ENCODE measurements around the gene LRMDA.

LRMDA gene

DNA sequence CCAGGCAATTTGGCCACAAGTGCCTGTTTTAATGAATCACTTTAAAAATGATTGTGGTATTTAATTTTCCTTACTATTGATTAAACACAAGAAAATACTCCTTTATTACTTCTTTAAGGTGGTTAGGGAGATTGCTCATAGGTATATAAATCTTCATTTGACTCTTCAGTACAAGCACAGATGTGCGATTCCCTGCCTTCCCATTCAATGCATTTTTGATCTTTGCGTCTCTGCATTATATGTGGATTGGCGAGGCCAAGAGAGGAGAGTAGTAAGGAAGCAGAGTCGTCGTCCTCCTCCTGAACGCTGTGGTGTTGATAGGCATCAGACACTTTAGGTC lies 683.7 kb downstream of the LRMDA start:
- Histone ChIP-seq H3K9me3 (ENCODE audit: insufficient read depth, low read depth, low read length) (no peaks in the 10 kb centered on the region), H3K4me1 (ENCODE audit: insufficient read depth, low read length) (peaks cover 15% of the 10 kb centered on the region), H3K27me3 (ENCODE audit: insufficient read depth, low read length) (no peaks in the 10 kb centered on the region), H3K4me3 (ENCODE audit: low read length) (no peak overlapping the region), H3K27ac (ENCODE audit: low read depth, low read length) (no peak overlapping the region), H3K9ac (ENCODE audit: low read depth, low read length) (no peak overlapping the region), H3K36me3 (ENCODE audit: insufficient read depth, low read length) (no peaks in the 10 kb centered on the region)
- 89% methylated on average over 6 of the region's 6 CpGs for WGBS

DNA sequence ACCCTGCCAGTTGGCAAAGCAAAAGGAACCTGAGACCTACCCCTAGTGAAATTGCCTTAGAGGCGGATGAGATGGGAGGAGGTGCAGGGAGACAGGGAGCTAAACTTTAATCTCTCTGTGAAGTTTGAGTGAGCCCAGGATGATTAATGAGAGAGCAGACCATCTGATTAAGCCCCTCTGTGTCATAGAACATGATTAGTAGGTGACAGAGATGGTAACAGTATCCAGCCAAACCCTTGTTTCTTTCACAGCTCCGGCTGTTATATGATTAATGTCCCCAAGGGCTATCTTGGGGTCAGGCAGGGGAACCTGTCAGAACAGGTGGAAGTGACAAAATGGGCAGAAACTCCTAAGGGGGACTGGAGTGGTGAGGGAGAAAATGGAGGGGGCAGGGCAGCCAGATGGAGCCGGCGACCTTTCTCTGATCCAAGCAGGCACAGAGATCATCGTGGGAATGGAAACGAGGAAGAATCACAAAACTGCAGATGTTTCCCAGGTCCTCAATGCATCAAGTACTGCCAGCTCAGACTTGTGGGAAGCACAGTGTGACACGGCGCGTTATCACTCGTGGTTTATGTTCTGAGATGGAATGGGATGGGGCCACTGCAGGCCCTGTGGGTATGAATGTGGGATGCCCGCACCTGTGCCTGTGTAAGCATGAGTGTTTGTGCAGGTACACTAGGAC lies 684.2 kb downstream of the LRMDA start:
- Histone ChIP-seq H3K4me1 (ENCODE audit: insufficient read depth, low read length) (peaks cover 15% of the 10 kb centered on the region), H3K9ac (ENCODE audit: low read depth, low read length) (no peak overlapping the region), H3K27ac (ENCODE audit: low read depth, low read length) (no peak overlapping the region), H3K4me3 (ENCODE audit: low read length) (no peak overlapping the region), H3K36me3 (ENCODE audit: insufficient read depth, low read length) (no peaks in the 10 kb centered on the region), H3K9me3 (ENCODE audit: insufficient read depth, low read depth, low read length) (no peaks in the 10 kb centered on the region), H3K27me3 (ENCODE audit: insufficient read depth, low read length) (no peaks in the 10 kb centered on the region)
- 90% methylated on average over 11 of the region's 11 CpGs for WGBS

DNA sequence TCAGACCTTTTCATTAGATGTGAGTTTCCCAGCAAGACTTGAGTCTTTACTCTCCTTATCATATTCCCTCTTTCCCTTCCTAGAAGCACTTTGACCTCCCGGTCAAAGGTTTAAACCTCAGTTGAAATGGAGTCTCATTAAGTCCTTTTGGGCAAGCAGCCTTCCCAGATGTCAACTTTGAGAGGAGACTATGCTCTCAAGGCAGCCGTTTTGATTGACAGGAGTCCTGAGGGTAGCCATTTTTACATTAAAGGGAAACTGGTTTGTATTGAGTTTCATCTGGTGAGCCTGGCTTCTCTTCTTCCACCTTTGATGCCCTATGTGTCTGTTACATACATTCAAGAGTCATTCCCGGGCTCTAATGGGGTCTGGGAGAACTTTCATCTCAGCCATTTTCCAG lies 685.1 kb downstream of the LRMDA start:
- Histone ChIP-seq H3K4me1 (ENCODE audit: insufficient read depth, low read length) (peaks cover 15% of the 10 kb centered on the region), H3K4me3 (ENCODE audit: low read length) (no peak overlapping the region), H3K9me3 (ENCODE audit: insufficient read depth, low read depth, low read length) (no peaks in the 10 kb centered on the region), H3K27me3 (ENCODE audit: insufficient read depth, low read length) (no peaks in the 10 kb centered on the region), H3K27ac (ENCODE audit: low read depth, low read length) (no peak overlapping the region), H3K36me3 (ENCODE audit: insufficient read depth, low read length) (no peaks in the 10 kb centered on the region), H3K9ac (ENCODE audit: low read depth, low read length) (no peak overlapping the region)
- WGBS: 94% methylated on average over 3 of the region's 3 CpGs

DNA sequence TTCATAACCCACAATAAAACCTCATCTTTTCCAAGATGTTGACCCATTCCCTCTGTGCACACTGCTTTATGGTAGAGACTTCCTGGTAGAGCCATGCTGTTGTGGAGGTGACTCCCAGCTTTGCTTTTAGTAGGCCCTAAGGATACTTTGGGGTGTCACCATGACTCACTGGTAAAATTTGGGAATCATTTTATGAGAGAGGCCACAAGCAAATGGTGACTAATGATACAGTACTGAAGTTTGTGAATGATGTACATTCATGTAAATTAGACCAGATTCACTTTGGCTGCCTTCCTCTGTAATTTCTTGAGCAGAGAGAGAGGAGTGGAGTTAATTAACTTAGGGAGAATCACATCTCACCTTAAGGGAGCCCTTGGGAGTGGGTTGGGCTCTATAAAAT lies 686.5 kb downstream of the LRMDA start:
- Histone ChIP-seq H3K4me3 (ENCODE audit: low read length) (no peak overlapping the region), H3K9ac (ENCODE audit: low read depth, low read length) (no peak overlapping the region), H3K27ac (ENCODE audit: low read depth, low read length) (no peak overlapping the region), H3K9me3 (ENCODE audit: insufficient read depth, low read depth, low read length) (no peaks in the 10 kb centered on the region), H3K4me1 (ENCODE audit: insufficient read depth, low read length) (peaks cover 10% of the 10 kb centered on the region; the same call in 1 of the 2 replicates), H3K36me3 (ENCODE audit: insufficient read depth, low read length) (no peaks in the 10 kb centered on the region), H3K27me3 (ENCODE audit: insufficient read depth, low read length) (no peaks in the 10 kb centered on the region)

DNA sequence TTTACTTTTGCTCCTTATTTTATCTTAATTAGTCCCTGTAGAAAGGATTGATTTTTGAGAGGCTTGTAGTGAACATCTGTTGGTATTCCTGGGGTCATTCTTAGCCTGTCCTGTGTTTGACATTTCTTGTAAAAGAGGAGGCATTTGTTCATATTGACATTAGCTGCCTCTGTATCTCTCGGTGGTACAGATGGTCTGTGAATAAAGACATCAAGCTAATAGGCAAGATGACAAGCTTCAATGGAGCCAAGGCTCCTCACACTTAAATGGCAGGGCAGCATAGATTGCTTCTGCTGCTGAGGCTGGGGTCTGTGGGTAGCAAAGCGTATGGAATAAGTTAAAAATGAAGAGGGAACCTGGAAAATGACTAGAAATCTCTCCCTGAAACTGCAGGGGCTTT lies 687.6 kb downstream of the LRMDA start:
- Histone ChIP-seq H3K27me3 (ENCODE audit: insufficient read depth, low read length) (no peaks in the 10 kb centered on the region), H3K27ac (ENCODE audit: low read depth, low read length) (no peak overlapping the region), H3K36me3 (ENCODE audit: insufficient read depth, low read length) (no peaks in the 10 kb centered on the region), H3K9me3 (ENCODE audit: insufficient read depth, low read depth, low read length) (no peaks in the 10 kb centered on the region), H3K4me1 (ENCODE audit: insufficient read depth, low read length) (peaks cover 10% of the 10 kb centered on the region; the same call in 1 of the 2 replicates), H3K4me3 (ENCODE audit: low read length) (no peak overlapping the region), H3K9ac (ENCODE audit: low read depth, low read length) (no peak overlapping the region)
- 92% methylated on average over 2 of the region's 2 CpGs for WGBS

DNA sequence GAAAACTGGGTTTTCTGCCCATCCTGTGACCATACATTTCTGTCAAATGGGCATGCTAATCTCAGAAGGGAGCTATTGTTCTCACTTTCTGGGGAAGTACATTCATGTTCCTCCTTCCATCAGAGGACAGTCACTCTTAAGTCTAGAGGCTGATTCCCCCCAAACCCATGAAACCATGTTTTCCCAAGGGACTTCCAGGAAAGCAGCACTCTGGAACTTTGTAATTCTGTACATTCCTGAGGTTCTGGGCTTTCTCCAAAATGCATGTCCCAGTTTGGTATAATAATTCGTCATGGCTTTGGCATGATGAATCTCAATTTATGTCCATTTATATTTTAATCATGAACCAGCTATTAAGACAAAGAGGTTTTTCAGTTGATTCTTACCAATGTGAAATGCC lies 688.1 kb downstream of the LRMDA start:
- Histone ChIP-seq H3K4me3 (ENCODE audit: low read length) (no peak overlapping the region), H3K36me3 (ENCODE audit: insufficient read depth, low read length) (no peaks in the 10 kb centered on the region), H3K9me3 (ENCODE audit: insufficient read depth, low read depth, low read length) (no peaks in the 10 kb centered on the region), H3K27me3 (ENCODE audit: insufficient read depth, low read length) (no peaks in the 10 kb centered on the region), H3K4me1 (ENCODE audit: insufficient read depth, low read length) (peaks cover 9% of the 10 kb centered on the region; the same call in 1 of the 2 replicates), H3K9ac (ENCODE audit: low read depth, low read length) (no peak overlapping the region), H3K27ac (ENCODE audit: low read depth, low read length) (no peak overlapping the region)
- no CpG with 5 or more reads among the region's 1 CpG for WGBS

DNA sequence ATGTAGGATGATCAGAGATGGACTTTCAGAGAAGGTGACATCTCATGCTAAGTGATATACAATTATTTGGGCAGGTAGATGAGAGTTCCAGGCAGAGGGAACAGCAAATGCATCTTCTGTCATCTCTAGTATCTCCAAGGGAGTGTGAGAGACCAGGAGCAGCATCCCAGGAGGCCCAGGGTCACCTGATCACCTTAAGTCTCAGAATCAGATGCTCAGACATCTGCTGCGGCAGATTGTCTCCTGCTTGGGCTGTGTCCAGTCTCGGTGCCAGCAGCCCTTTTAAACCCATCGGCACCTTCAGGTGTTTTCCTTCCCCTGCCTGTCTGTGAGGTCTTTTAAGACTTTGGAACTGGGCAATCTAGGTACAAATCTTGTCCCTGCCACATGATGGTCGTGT lies 690.6 kb downstream of the LRMDA start:
- H3K36me3 ChIP-seq (ENCODE audit: insufficient read depth, low read length): no peaks in the 10 kb centered on the region
- 89% methylated on average over 4 of the region's 4 CpGs for WGBS
- no peaks in the 10 kb centered on the region for H3K9me3 ChIP-seq (ENCODE audit: insufficient read depth, low read depth, low read length)
- H3K27ac ChIP-seq (ENCODE audit: low read depth, low read length): no peak overlapping the region
- no peak overlapping the region for H3K4me3 ChIP-seq (ENCODE audit: low read length)
- H3K4me1 ChIP-seq (ENCODE audit: insufficient read depth, low read length): peaks cover 11% of the 10 kb centered on the region
- H3K27me3 ChIP-seq (ENCODE audit: insufficient read depth, low read length): no peaks in the 10 kb centered on the region
- no peak overlapping the region for H3K9ac ChIP-seq (ENCODE audit: low read depth, low read length)

DNA sequence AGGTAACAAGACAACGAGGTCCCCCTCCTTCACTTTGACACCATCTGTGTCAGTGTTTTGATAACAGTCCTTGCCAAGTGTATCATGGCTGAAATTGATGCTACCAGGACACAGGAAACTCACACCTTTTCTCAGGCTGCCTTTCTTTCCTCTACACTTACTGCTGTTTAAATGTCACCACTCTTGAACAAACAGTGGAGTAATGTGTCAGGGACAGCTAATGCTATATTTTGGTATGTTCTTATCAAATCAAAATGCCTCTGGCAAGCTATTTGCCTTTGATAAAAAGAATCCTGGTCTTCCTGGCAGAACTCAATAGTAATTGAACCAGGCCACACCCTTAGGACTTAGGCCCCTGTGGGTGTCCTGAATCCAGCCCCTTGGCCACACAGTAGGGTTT lies 692.9 kb downstream of the LRMDA start:
- Histone ChIP-seq H3K36me3 (ENCODE audit: insufficient read depth, low read length) (no peaks in the 10 kb centered on the region), H3K27me3 (ENCODE audit: insufficient read depth, low read length) (no peaks in the 10 kb centered on the region), H3K9ac (ENCODE audit: low read depth, low read length) (no peak overlapping the region), H3K4me3 (ENCODE audit: low read length) (no peak overlapping the region), H3K9me3 (ENCODE audit: insufficient read depth, low read depth, low read length) (no peaks in the 10 kb centered on the region), H3K4me1 (ENCODE audit: insufficient read depth, low read length) (peaks cover 11% of the 10 kb centered on the region), H3K27ac (ENCODE audit: low read depth, low read length) (no peak overlapping the region)
- WGBS: 92% methylated on average over 1 of the region's 1 CpG

DNA sequence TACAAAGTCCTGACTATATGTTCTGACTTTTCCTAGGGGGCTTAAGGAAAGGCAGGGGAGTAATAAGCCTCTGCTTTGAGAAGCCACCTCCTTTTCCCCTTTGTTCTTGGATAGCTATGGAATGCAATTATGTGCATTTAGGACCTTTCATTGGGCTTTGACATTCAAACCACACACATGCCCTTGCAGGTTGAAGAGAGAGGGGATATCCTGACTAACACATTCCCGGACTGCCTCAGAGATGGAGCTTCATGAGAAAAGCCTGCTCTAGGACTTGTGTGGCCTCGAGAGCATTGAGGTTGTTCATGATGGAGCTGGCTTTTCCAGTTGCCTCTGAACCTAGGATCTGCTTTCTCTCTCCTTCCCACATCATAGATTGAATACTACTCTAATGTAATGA lies 694.5 kb downstream of the LRMDA start:
- H3K4me3 ChIP-seq (ENCODE audit: low read length): no peak overlapping the region
- H3K9ac ChIP-seq (ENCODE audit: low read depth, low read length): no peak overlapping the region
- no peaks in the 10 kb centered on the region for H3K27me3 ChIP-seq (ENCODE audit: insufficient read depth, low read length)
- no peaks in the 10 kb centered on the region for H3K36me3 ChIP-seq (ENCODE audit: insufficient read depth, low read length)
- 88% methylated on average over 2 of the region's 2 CpGs for WGBS
- H3K9me3 ChIP-seq (ENCODE audit: insufficient read depth, low read depth, low read length): no peaks in the 10 kb centered on the region
- no peak overlapping the region for H3K27ac ChIP-seq (ENCODE audit: low read depth, low read length)
- H3K4me1 ChIP-seq (ENCODE audit: insufficient read depth, low read length): peaks cover 11% of the 10 kb centered on the region

DNA sequence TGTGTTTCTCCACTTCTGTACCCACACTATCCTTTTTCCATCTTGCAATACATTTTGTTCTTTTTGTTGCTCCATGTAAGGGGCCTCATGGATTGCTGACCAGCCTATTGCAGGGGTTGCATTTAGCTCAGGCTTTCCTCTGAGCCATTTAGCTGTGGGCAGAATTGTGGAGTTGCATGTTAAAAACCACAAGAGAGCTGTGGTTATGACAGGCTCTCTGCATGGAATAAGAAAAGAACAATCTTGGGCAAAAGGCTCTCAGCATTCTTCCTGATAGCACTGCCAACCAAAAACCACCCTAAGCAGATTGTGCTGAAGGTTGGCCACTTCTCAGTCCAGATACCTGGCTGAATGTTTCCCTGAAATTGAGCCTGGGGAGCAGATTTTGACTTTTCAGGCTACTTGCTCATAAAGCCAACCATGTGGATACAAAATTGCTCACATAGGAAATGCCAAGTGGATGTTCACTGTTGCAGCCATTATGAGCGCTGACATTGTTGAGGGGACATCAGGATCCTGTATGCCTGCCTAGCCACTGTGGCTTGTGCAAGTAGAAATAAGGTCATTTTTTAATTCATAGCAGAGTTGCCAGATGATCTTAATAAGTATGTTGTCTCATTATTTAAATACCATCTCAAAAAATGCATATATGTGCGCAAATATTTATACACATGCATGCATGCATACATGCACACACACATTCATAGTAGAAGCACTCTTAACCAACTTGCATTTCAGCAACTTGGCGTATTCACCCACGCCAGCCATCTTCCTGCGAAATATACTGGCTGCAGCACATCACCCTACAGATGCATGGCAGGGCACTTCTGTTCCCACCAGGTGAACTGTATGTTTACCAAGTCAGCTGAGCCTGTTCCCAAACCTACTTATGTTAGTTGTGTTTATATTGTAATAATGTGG lies 695.4 kb downstream of the LRMDA start:
- Histone ChIP-seq H3K4me1 (ENCODE audit: insufficient read depth, low read length) (peaks cover 11% of the 10 kb centered on the region), H3K36me3 (ENCODE audit: insufficient read depth, low read length) (no peaks in the 10 kb centered on the region), H3K9me3 (ENCODE audit: insufficient read depth, low read depth, low read length) (no peaks in the 10 kb centered on the region), H3K4me3 (ENCODE audit: low read length) (no peak overlapping the region), H3K9ac (ENCODE audit: low read depth, low read length) (no peak overlapping the region), H3K27ac (ENCODE audit: low read depth, low read length) (no peak overlapping the region), H3K27me3 (ENCODE audit: insufficient read depth, low read length) (no peaks in the 10 kb centered on the region)
- WGBS: 96% methylated on average over 5 of the region's 5 CpGs

DNA sequence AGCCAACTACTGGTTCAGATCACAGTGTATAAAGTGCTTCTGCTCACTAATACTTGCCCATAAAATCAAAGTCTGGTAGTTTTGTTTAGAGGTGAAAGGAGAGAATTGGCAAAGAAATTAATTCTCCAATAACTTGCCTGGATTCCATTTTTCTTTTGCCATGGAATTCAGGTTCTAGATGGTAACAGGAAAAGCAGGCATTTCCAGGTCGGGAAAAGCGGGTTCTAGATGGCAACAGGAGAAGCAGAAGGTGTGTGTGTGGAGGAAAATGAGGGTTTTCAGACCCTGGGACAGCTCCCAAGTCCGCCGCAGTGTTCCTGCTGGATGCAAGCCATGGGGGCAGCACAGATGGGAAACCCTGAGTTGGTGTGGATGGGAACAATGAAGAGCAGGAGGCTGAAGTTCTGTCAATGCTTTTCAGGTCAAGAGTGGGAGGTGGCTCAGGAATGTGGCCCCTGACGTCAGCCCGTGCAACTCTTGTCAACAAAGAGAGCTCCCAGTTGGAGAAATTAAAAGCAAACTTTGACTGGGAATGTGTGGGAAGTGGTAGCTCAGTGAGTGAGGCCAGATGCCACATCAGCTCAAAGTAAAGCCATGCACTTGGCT lies 696.7 kb downstream of the LRMDA start:
- Histone ChIP-seq H3K4me3 (ENCODE audit: low read length) (no peak overlapping the region), H3K9ac (ENCODE audit: low read depth, low read length) (no peak overlapping the region), H3K36me3 (ENCODE audit: insufficient read depth, low read length) (no peaks in the 10 kb centered on the region), H3K9me3 (ENCODE audit: insufficient read depth, low read depth, low read length) (no peaks in the 10 kb centered on the region), H3K4me1 (ENCODE audit: insufficient read depth, low read length) (peaks cover 11% of the 10 kb centered on the region), H3K27me3 (ENCODE audit: insufficient read depth, low read length) (no peaks in the 10 kb centered on the region), H3K27ac (ENCODE audit: low read depth, low read length) (no peak overlapping the region)
- 91% methylated on average over 6 of the region's 6 CpGs for WGBS
